Forelimb muscle (tissue), 1 donor: ENCODE results near the gene CYP2F1. TPM values are rescaled to one million over a fixed set of nuclear protein-coding genes. Genes with fewer than 3 reads are reported as not detected.

Experiments
- polyA plus RNA-seq: library from polyadenylated mRNA; unstranded; fragments of 120-200 nt; gene quantifications from one replicate; pipeline ENCODE4 v1.2.1, GENCODE V29; 2013; ENCODE audit not compliant: insufficient read length

CYP2F1 gene
- polyA plus RNA-seq, 1 donor: not detected

Other genes with a start within 250 kb of the CYP2F1 start
- gene CYP2A7, start 232.2 kb upstream of the CYP2F1 start, polyA plus RNA-seq: 0.27 TPM
- gene CYP2B6, start 123.2 kb upstream of the CYP2F1 start, polyA plus RNA-seq: not detected
- gene CYP2A13, start 26.0 kb upstream of the CYP2F1 start, polyA plus RNA-seq: not detected
- 0.29 TPM for gene CYP2S1, start 78.8 kb downstream of the CYP2F1 start, polyA plus RNA-seq
- 28.7 TPM for gene AXL, start 104.8 kb downstream of the CYP2F1 start, polyA plus RNA-seq
- gene HNRNPUL1, start 149.9 kb downstream of the CYP2F1 start, polyA plus RNA-seq: 145 TPM
- 37.3 TPM for gene CCDC97, start 195.7 kb downstream of the CYP2F1 start, polyA plus RNA-seq
- 19.6 TPM for gene TGFB1, start 239.5 kb downstream of the CYP2F1 start, polyA plus RNA-seq
- gene B9D2, start 249.7 kb downstream of the CYP2F1 start, polyA plus RNA-seq: 2.8 TPM